ENCODE data around the gene HCRTR1.

DNA sequence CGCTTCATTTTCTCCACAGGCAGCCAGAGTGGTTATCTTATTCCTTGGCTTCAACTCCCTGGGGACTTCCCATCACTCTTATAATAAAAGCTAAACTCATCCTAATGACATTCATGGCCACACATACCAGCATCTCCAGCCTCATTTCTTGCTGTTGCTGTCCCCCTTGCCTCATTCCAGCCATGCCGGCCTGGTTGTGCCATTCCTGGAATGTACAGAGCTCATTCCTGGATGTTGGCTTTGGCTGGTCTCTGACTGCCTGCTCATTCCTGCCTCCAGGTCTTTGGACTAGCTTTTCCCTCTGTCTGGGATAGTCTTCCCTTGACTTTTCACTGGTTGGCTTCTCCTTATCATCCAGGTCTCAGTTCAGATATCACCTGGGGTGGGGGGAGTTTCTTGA lies 29.6 kb downstream of the HCRTR1 start:
- TF ChIP-seq CTCF (conservative IDR thresholded peaks at IDR 0.05) (no peak), EZH2 (IDR thresholded peaks at IDR 0.05; ENCODE audit: low read depth) (no peak)
